GM10847 (cell line): ENCODE measurements around the gene TUBB1.

Experiments
- POLR2A ChIP-seq: IDR thresholded peaks from 2 replicates; pipeline ENCODE4 v1.6.1; 2011; ENCODE audit not compliant: insufficient read length; ENCODE audit errors: extremely low read depth

Gene TUBB1

GRCh38 chr20:59064214-59064722, 45.0 kb downstream of the TUBB1 start:
- TF ChIP-seq POLR2A: no peak

- no peak for TF ChIP-seq POLR2A
These were observed 49.3 kb downstream of the TUBB1 start for GRCh38 chr20:59068534-59068933.

DNA sequence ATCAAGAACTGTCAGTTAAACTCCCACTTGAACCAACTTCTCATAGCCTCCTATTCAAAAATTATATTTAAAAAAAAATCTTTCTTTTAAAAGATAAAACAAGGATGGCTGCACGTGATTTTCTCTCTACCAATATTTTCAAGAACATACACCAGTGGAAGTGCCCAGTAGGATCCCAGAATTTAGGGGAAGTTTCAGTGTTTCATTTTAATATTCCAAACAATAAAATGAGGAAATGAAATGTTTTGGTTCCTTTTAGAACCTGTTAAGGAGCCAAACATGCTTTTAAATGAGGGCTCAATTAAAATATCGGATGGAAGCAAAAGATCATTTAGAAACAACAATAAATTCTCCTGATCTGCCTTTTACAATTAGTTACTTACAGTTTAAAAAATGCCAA, 49.8 kb downstream of the TUBB1 start:
- no peak for TF ChIP-seq POLR2A

- no peak for TF ChIP-seq POLR2A
These were observed 52.0 kb downstream of the TUBB1 start for GRCh38 chr20:59071216-59071615.

- TF ChIP-seq POLR2A: no peak
These were observed 54.4 kb downstream of the TUBB1 start for GRCh38 chr20:59073582-59073981.

DNA sequence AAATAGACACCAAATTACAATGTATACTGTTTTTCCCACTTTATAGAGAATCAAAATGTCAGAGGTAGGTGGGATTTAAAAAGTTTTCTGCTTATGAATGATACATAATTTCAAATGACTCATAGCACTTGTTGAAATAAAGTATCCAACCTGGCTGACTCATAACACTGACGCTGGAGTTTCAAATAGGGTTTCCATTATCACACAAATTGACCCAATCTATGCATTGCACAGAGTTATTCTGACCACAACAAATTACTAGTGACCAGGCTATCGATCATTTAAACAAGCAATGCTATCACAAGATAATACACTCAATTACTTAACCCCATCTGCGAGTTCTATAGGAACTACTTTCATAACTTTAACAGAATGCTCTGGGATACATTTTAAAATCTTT, 55.2 kb downstream of the TUBB1 start:
- no peak for TF ChIP-seq POLR2A

GRCh38 chr20:59075934-59076508, 56.8 kb downstream of the TUBB1 start:
- no peak for TF ChIP-seq POLR2A
